ENCODE measurements around the gene MAP3K3. TPM values are rescaled to one million over a fixed set of nuclear protein-coding genes. Genes with fewer than 3 reads are reported as not detected.

The MAP3K3 gene
- polyA plus RNA-seq, 4 donors: 8.1 to 17.1 (median 11.1) TPM

- H3K27ac ChIP-seq (ENCODE audit: low read depth in 1 of 3, low read length in 2 of 3): no peak overlapping the region
- DNase-seq (no peak), FAIRE-seq (no peak)
- WGBS, 3 donors: 82 to 100% (median 88%) methylated on average over 1 of the region's 1 CpG
- no peaks in the 10 kb centered on the region for H3K4me1 ChIP-seq (ENCODE audit: control insufficient read depth in 3 of 3, insufficient read depth in 2 of 3, low read depth in 1 of 3, low read length in 2 of 3)
- H3K36me3 ChIP-seq (ENCODE audit: control insufficient read depth in 3 of 3, insufficient read depth in 2 of 3, low read depth in 1 of 3, low read length in 3 of 3): peaks cover 7 to 16% (median 13%) of the 10 kb centered on the region in 3 donors
- H3K27me3 ChIP-seq (ENCODE audit: control insufficient read depth in 3 of 3, insufficient read depth in 3 of 3, low read length in 3 of 3): no peaks in the 10 kb centered on the region
- H3K9me3 ChIP-seq (ENCODE audit: control insufficient read depth in 2 of 2, insufficient read depth in 1 of 2, low read depth in 1 of 2, low read length in 1 of 2): no peaks in the 10 kb centered on the region
- H3K4me3 ChIP-seq (ENCODE audit: low read depth in 1 of 3, low read length in 3 of 3): no peak overlapping the region
Measured at GRCh38 chr17:63649813-63650212, 27.6 kb downstream of the MAP3K3 start.

GRCh38 chr17:63652106-63652505 lies 29.9 kb downstream of the MAP3K3 start:
- H3K4me1 ChIP-seq (ENCODE audit: control insufficient read depth in 3 of 3, insufficient read depth in 2 of 3, low read depth in 1 of 3, low read length in 2 of 3): no peaks in the 10 kb centered on the region
- H3K27me3 ChIP-seq (ENCODE audit: control insufficient read depth in 3 of 3, insufficient read depth in 3 of 3, low read length in 3 of 3): no peaks in the 10 kb centered on the region
- FAIRE-seq (no peak), DNase-seq (no peak)
- no peak overlapping the region for H3K27ac ChIP-seq (ENCODE audit: low read depth in 1 of 3, low read length in 2 of 3)
- H3K36me3 ChIP-seq (ENCODE audit: control insufficient read depth in 3 of 3, insufficient read depth in 2 of 3, low read depth in 1 of 3, low read length in 3 of 3): peaks cover 7 to 11% (median 10%) of the 10 kb centered on the region in 3 donors
- no peak overlapping the region for H3K4me3 ChIP-seq (ENCODE audit: low read depth in 1 of 3, low read length in 3 of 3)
- 75 to 82% (median 82%) methylated on average over 3 of the region's 3 CpGs for WGBS, 3 donors
- H3K9me3 ChIP-seq (ENCODE audit: control insufficient read depth in 2 of 2, insufficient read depth in 1 of 2, low read depth in 1 of 2, low read length in 1 of 2): no peaks in the 10 kb centered on the region

GRCh38 chr17:63653050-63653449 lies 30.8 kb downstream of the MAP3K3 start:
- H3K36me3 ChIP-seq (ENCODE audit: control insufficient read depth in 3 of 3, insufficient read depth in 2 of 3, low read depth in 1 of 3, low read length in 3 of 3): peaks cover 7 to 15% (median 13%) of the 10 kb centered on the region in 3 donors
- no peak overlapping the region for H3K4me3 ChIP-seq (ENCODE audit: low read depth in 1 of 3, low read length in 3 of 3)
- no peaks in the 10 kb centered on the region for H3K4me1 ChIP-seq (ENCODE audit: control insufficient read depth in 3 of 3, insufficient read depth in 2 of 3, low read depth in 1 of 3, low read length in 2 of 3)
- no peaks in the 10 kb centered on the region for H3K27me3 ChIP-seq (ENCODE audit: control insufficient read depth in 3 of 3, insufficient read depth in 3 of 3, low read length in 3 of 3)
- FAIRE-seq: no peak
- H3K9me3 ChIP-seq (ENCODE audit: control insufficient read depth in 2 of 2, insufficient read depth in 1 of 2, low read depth in 1 of 2, low read length in 1 of 2): no peaks in the 10 kb centered on the region
- 28 to 43% (median 35%) methylated on average over 2 of the region's 2 CpGs for WGBS, 3 donors
- H3K27ac ChIP-seq (ENCODE audit: low read depth in 1 of 3, low read length in 2 of 3): no peak overlapping the region
- no peak for DNase-seq

GRCh38 chr17:63657786-63658185 lies 35.6 kb downstream of the MAP3K3 start:
- no peak for FAIRE-seq
- 94 to 95% (median 94%) methylated on average over 3 of the region's 3 CpGs for WGBS, 3 donors
- no peaks in the 10 kb centered on the region for H3K4me1 ChIP-seq (ENCODE audit: control insufficient read depth in 3 of 3, insufficient read depth in 2 of 3, low read depth in 1 of 3, low read length in 2 of 3)
- no peaks in the 10 kb centered on the region for H3K27me3 ChIP-seq (ENCODE audit: control insufficient read depth in 3 of 3, insufficient read depth in 3 of 3, low read length in 3 of 3)
- peaks cover 6 to 18% (median 17%) of the 10 kb centered on the region in 3 donors for H3K36me3 ChIP-seq (ENCODE audit: control insufficient read depth in 3 of 3, insufficient read depth in 2 of 3, low read depth in 1 of 3, low read length in 3 of 3)
- no peak for DNase-seq
- no peaks in the 10 kb centered on the region for H3K9me3 ChIP-seq (ENCODE audit: control insufficient read depth in 2 of 2, insufficient read depth in 1 of 2, low read depth in 1 of 2, low read length in 1 of 2)
- H3K27ac ChIP-seq (ENCODE audit: low read depth in 1 of 3, low read length in 2 of 3): no peak overlapping the region
- H3K4me3 ChIP-seq (ENCODE audit: low read depth in 1 of 3, low read length in 3 of 3): no peak overlapping the region

- WGBS, 3 donors: 88 to 94% (median 93%) methylated on average over 1 of the region's 1 CpG
- Histone ChIP-seq H3K27ac (ENCODE audit: low read depth in 1 of 3, low read length in 2 of 3) (no peak overlapping the region), H3K27me3 (ENCODE audit: control insufficient read depth in 3 of 3, insufficient read depth in 3 of 3, low read length in 3 of 3) (no peaks in the 10 kb centered on the region), H3K36me3 (ENCODE audit: control insufficient read depth in 3 of 3, insufficient read depth in 2 of 3, low read depth in 1 of 3, low read length in 3 of 3) (peaks cover 5 to 18% (median 12%) of the 10 kb centered on the region in 3 donors), H3K4me3 (ENCODE audit: low read depth in 1 of 3, low read length in 3 of 3) (no peak overlapping the region), H3K4me1 (ENCODE audit: control insufficient read depth in 3 of 3, insufficient read depth in 2 of 3, low read depth in 1 of 3, low read length in 2 of 3) (no peaks in the 10 kb centered on the region), H3K9me3 (ENCODE audit: control insufficient read depth in 2 of 2, insufficient read depth in 1 of 2, low read depth in 1 of 2, low read length in 1 of 2) (no peaks in the 10 kb centered on the region)
- FAIRE-seq: no peak
- DNase-seq: no peak
Measured at GRCh38 chr17:63658366-63658765, 36.1 kb downstream of the MAP3K3 start.

- H3K27ac ChIP-seq (ENCODE audit: low read depth in 1 of 3, low read length in 2 of 3): no peak overlapping the region
- H3K4me3 ChIP-seq (ENCODE audit: low read depth in 1 of 3, low read length in 3 of 3): no peak overlapping the region
- H3K27me3 ChIP-seq (ENCODE audit: control insufficient read depth in 3 of 3, insufficient read depth in 3 of 3, low read length in 3 of 3): no peaks in the 10 kb centered on the region
- no peak for DNase-seq
- H3K9me3 ChIP-seq (ENCODE audit: control insufficient read depth in 2 of 2, insufficient read depth in 1 of 2, low read depth in 1 of 2, low read length in 1 of 2): no peaks in the 10 kb centered on the region
- FAIRE-seq: no peak
- H3K36me3 ChIP-seq (ENCODE audit: control insufficient read depth in 3 of 3, insufficient read depth in 2 of 3, low read depth in 1 of 3, low read length in 3 of 3): peaks cover 0 to 15% (median 13%) of the 10 kb centered on the region in 3 donors
- H3K4me1 ChIP-seq (ENCODE audit: control insufficient read depth in 3 of 3, insufficient read depth in 2 of 3, low read depth in 1 of 3, low read length in 2 of 3): no peaks in the 10 kb centered on the region
- WGBS, 3 donors: 89 to 93% (median 92%) methylated on average over 3 of the region's 3 CpGs
Measured at GRCh38 chr17:63659850-63660249, 37.6 kb downstream of the MAP3K3 start.

- Histone ChIP-seq H3K9me3 (ENCODE audit: control insufficient read depth in 2 of 2, insufficient read depth in 1 of 2, low read depth in 1 of 2, low read length in 1 of 2) (no peaks in the 10 kb centered on the region), H3K27me3 (ENCODE audit: control insufficient read depth in 3 of 3, insufficient read depth in 3 of 3, low read length in 3 of 3) (no peaks in the 10 kb centered on the region), H3K4me1 (ENCODE audit: control insufficient read depth in 3 of 3, insufficient read depth in 2 of 3, low read depth in 1 of 3, low read length in 2 of 3) (no peaks in the 10 kb centered on the region), H3K36me3 (ENCODE audit: control insufficient read depth in 3 of 3, insufficient read depth in 2 of 3, low read depth in 1 of 3, low read length in 3 of 3) (peaks cover 10 to 35% (median 13%) of the 10 kb centered on the region in 3 donors), H3K27ac (ENCODE audit: low read depth in 1 of 3, low read length in 2 of 3) (peak overlapping the region in 1 of 3 donors; percentile 17), H3K4me3 (ENCODE audit: low read depth in 1 of 3, low read length in 3 of 3) (no peak overlapping the region)
- FAIRE-seq: no peak
- DNase-seq: no peak
- 52 to 84% (median 66%) methylated on average over 5 of the region's 5 CpGs for WGBS, 3 donors
Measured at GRCh38 chr17:63665527-63666214, 43.5 kb downstream of the MAP3K3 start.

- peaks cover 2 to 13% (median 7%) of the 10 kb centered on the region in 3 donors for H3K4me1 ChIP-seq (ENCODE audit: control insufficient read depth in 3 of 3, insufficient read depth in 2 of 3, low read depth in 1 of 3, low read length in 2 of 3)
- DNase-seq: no peak
- no peak for FAIRE-seq
- WGBS, 3 donors: 94 to 100% (median 98%) methylated on average over 2 of the region's 2 CpGs
- no peak overlapping the region for H3K27ac ChIP-seq (ENCODE audit: low read depth in 1 of 3, low read length in 2 of 3)
- H3K27me3 ChIP-seq (ENCODE audit: control insufficient read depth in 3 of 3, insufficient read depth in 3 of 3, low read length in 3 of 3): no peaks in the 10 kb centered on the region
- no peaks in the 10 kb centered on the region for H3K9me3 ChIP-seq (ENCODE audit: control insufficient read depth in 2 of 2, insufficient read depth in 1 of 2, low read depth in 1 of 2, low read length in 1 of 2)
- no peak overlapping the region for H3K4me3 ChIP-seq (ENCODE audit: low read depth in 1 of 3, low read length in 3 of 3)
- H3K36me3 ChIP-seq (ENCODE audit: control insufficient read depth in 3 of 3, insufficient read depth in 2 of 3, low read depth in 1 of 3, low read length in 3 of 3): peaks cover 3 to 37% (median 7%) of the 10 kb centered on the region in 3 donors
Measured at GRCh38 chr17:63672856-63673255, 50.6 kb downstream of the MAP3K3 start.

- no peak for FAIRE-seq
- Histone ChIP-seq H3K4me3 (ENCODE audit: low read depth in 1 of 3, low read length in 3 of 3) (no peak overlapping the region), H3K27ac (ENCODE audit: low read depth in 1 of 3, low read length in 2 of 3) (peak overlapping the region in 2 of 3 donors; percentile 50 to 92), H3K9me3 (ENCODE audit: control insufficient read depth in 2 of 2, insufficient read depth in 1 of 2, low read depth in 1 of 2, low read length in 1 of 2) (no peaks in the 10 kb centered on the region), H3K27me3 (ENCODE audit: control insufficient read depth in 3 of 3, insufficient read depth in 3 of 3, low read length in 3 of 3) (no peaks in the 10 kb centered on the region), H3K4me1 (ENCODE audit: control insufficient read depth in 3 of 3, insufficient read depth in 2 of 3, low read depth in 1 of 3, low read length in 2 of 3) (peaks cover 2 to 13% (median 7%) of the 10 kb centered on the region in 3 donors), H3K36me3 (ENCODE audit: control insufficient read depth in 3 of 3, insufficient read depth in 2 of 3, low read depth in 1 of 3, low read length in 3 of 3) (peaks cover 2 to 26% (median 4%) of the 10 kb centered on the region in 3 donors)
- 12 to 36% (median 21%) methylated on average over 4 of the region's 4 CpGs for WGBS, 3 donors
- DNase-seq: peak in 1 of 2 donors; percentile 34
Measured at GRCh38 chr17:63675231-63675606, 53.0 kb downstream of the MAP3K3 start.
